Skeletal muscle cell (primary cell): ENCODE results near the gene HCN2.
"Not testable (repeated sequence)": the region's sequence is repeated elsewhere in the genome, so short reads cannot be mapped to it uniquely, and the experiment has no call there.

Experiments
- DNase-seq: peaks from one replicate; pipeline ENCODE4 v3.0.0-alpha.2; 2010; ENCODE audit warnings: low read depth
- H3K4me3 ChIP-seq: 2 replicates; pipeline ENCODE4 v1.5.1; 2011; ENCODE audit warnings: low read depth, mild to moderate bottlenecking, control low read depth, low read length, moderate library complexity

Gene HCN2

GRCh38 chr19:583198-583967, 6.3 kb upstream of the HCN2 start:
- H3K4me3 ChIP-seq: no peak overlapping the region
- DNase-seq: no peak

DNA sequence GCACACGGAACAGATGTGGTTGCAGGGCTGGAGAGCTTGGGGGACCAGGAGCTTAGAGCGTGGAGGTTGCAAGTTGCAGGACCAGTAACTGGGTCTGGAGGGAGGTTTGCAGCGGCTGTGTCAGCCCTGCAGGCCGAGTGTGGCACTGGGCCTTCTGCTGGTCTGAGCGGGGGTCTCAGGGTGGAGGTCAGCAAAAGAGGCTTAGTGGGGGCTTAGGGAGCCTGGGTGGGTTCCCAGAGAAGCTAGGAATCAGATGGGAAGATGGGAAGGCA, 5.8 kb upstream of the HCN2 start:
- no peak for DNase-seq

DNA sequence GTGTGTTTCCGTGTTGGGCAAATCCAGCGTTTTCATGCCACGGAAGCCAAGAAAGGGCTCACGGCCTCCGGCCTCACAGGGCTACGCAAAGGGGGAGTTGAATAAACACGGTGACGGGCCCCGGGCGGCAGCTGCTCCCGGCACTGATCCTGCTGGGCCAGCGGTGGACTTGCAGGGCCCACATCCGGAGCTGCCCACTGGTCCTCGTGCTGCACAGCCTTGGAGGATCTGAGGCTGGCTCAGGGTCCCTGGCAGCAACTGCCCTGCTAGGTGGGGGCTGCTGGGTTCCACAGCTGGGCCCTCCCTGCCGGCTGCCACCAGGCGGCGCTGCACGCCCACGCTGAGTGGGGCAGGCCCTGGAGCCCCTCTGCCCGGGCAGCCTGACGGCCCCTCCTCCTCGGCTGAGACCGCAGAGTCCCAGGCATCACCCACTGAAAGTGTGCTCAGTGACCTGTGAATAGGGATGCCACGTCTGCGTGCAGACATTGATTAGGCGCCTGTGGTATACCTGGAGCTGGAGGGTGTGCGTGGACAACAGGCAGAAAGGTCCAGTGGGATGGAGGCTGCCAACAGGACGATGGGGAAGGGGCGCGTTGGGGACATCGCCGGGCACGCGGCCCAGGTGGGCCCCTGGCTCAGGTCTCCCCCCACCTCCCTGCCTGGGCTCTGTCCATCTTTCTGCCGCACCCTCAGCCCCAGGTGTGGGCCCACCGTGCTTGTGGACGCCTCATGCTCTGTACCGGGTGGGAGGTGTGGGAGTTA, 5.3 kb upstream of the HCN2 start:
- H3K4me3 ChIP-seq: no peak overlapping the region
- DNase-seq: no peak

More for the DNA sequence above, 5.8 kb upstream of the HCN2 start:
- H3K4me3 ChIP-seq: no peak overlapping the region

DNA sequence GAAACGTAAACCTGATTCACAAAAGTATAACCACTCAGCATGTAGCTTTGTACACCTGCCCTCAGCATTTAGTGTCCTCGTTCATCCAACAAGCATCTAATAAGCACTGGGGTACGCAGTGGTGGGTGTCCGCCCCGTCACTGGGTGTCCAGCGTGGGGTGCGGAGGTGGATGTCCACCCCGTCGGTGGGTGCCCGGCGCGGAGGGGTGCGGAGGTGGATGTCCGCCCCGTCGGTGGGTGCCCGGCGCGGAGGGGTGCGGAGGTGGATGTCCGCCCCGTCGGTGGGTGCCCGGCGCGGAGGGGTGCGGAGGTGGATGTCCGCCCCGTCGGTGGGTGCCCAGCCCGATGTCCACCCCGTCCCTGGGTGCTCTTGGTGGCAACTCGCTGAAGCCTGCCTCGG, 4.5 kb upstream of the HCN2 start:
- not testable (repeated sequence) for DNase-seq, H3K4me3 ChIP-seq

- no peak for DNase-seq
- H3K4me3 ChIP-seq: no peak overlapping the region
Observed at GRCh38 chr19:585551-586110, 4.0 kb upstream of the HCN2 start.

- no peak overlapping the region for H3K4me3 ChIP-seq
- peak; percentile 53 for DNase-seq
Observed at GRCh38 chr19:588093-588740, 1.5 kb upstream of the HCN2 start.

- DNase-seq: no peak
- peak overlapping the region; percentile 26 for H3K4me3 ChIP-seq
Observed at GRCh38 chr19:588741-589692, 664 bp upstream of the HCN2 start.

DNA sequence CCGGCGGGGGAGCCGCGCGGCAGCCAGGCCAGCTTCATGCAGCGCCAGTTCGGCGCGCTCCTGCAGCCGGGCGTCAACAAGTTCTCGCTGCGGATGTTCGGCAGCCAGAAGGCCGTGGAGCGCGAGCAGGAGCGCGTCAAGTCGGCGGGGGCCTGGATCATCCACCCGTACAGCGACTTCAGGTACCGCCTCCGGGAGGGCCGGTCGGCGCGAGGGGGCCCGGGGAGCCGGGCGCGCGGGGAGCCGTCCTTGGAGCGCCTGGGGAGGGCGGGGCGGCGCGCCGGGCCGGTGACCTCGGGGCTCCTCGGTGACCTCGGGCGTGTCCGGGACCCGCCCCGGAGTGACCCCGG, 690 bp downstream of the HCN2 start:
- H3K4me3 ChIP-seq: peak overlapping the region; percentile 36
- DNase-seq: no peak

- H3K4me3 ChIP-seq: peak overlapping the region; percentile 36
Observed at GRCh38 chr19:590750-591098, 1.0 kb downstream of the HCN2 start.

GRCh38 chr19:591099-591958, 1.6 kb downstream of the HCN2 start:
- peak overlapping the region; percentile 36 for H3K4me3 ChIP-seq
- DNase-seq: no peak

More at GRCh38 chr19:590750-591098, 1.0 kb downstream of the HCN2 start:
- DNase-seq: no peak

DNA sequence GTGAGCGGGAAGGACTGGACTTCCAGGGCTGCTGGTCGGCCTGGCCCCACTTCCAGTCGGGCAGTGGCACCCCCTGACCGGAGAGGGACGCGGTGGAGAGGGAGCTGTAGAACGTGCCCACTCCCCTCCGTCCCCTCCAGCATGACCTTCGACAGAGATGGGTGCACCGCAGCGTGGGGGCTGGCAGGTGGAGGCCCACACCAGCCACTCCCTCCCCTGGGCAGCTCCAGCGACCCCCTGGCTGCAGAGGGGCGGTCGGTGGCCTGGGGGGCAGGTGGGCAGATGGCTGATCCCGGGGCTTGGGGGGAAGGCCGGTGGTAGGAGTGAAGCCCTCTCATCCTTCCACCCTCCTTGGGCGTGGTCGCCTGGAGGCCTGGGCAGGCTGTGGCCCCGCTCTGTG, 2.4 kb downstream of the HCN2 start:
- DNase-seq: no peak
- H3K4me3 ChIP-seq: no peak overlapping the region

- DNase-seq: no peak
- H3K4me3 ChIP-seq: no peak overlapping the region
Observed at GRCh38 chr19:593055-593454, 3.4 kb downstream of the HCN2 start.

- H3K4me3 ChIP-seq: no peak overlapping the region
- DNase-seq: no peak
Observed at GRCh38 chr19:593505-593904, 3.8 kb downstream of the HCN2 start.

DNA sequence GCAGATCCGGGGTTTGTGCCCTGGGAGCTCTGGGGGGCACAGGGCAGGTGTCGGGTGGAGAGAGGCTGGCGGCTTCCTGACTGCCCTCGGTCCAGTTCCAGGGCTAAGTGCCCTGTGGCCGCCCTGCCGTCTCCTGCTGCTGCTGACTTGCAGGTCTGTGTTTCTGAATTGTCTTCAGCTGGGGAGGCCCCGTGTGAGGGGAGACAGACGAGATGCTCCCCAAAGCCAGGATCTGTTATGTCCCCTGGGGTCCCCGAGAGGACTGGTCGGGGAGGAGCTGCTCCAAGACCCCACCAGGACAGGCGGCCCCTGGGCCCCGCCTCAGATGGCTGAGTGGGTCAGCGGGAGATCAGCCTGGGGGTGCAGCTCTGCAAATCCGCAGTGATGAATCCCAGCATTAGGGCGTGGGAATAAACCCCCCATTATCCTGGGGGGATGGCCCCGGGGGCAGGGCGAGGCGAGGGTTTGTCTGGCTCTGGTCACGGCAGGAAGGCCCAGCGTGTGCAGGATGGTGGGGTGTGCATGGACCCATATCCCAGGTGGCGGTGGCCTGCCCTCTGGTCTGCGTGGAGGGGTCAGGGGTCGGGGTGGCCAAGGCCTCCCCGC, 4.7 kb downstream of the HCN2 start:
- no peak overlapping the region for H3K4me3 ChIP-seq
- no peak for DNase-seq

- DNase-seq: no peak
- no peak overlapping the region for H3K4me3 ChIP-seq
Observed at GRCh38 chr19:595326-596262, 5.9 kb downstream of the HCN2 start.

DNA sequence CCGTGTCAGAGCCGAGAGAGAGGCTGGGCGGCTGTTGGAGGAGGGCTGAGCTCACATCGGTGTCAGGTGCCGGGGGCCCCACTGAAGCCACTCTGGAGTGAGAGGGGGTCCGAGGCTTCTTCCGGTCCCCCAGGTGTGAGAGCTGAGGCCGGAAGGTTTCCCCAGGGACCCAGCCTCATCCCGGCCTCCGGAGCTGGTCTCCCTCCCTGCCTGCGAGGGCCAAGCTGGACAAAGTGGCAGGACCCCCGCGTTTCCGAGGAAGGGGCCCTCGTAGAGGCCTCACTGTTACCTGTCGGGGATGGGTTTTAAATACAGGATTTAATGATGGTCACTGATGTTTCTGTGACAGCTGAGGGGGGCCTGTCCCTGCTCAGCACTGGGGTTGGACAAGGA, 6.6 kb downstream of the HCN2 start:
- DNase-seq: no peak
- H3K4me3 ChIP-seq: no peak overlapping the region
